ENCODE measurements around the gene GPR45.

Gene GPR45

GRCh38 chr2:105243961-105244360 is 2.4 kb downstream of the GPR45 start:
- TF ChIP-seq CREB1 (IDR thresholded peaks at IDR 0.05; ENCODE audit: low read depth) = no peak
- no peak for TF ChIP-seq USF1 (IDR thresholded peaks at IDR 0.05)
- TF ChIP-seq TAF1 (IDR thresholded peaks at IDR 0.05; ENCODE audit: low read depth) = no peak
- no peak for TF ChIP-seq REST (IDR thresholded peaks at IDR 0.05; ENCODE audit: low read depth)
- TF ChIP-seq EGR1 (IDR thresholded peaks at IDR 0.05) = no peak
- TF ChIP-seq TEAD4 (IDR thresholded peaks at IDR 0.05) = no peak
- no peak for TF ChIP-seq EP300 (IDR thresholded peaks at IDR 0.05; ENCODE audit: borderline replicate concordance)
- TF ChIP-seq MAX (IDR thresholded peaks at IDR 0.05) = no peak
- TF ChIP-seq TCF12 (IDR thresholded peaks at IDR 0.05; ENCODE audit: low read depth) = no peak
- no peak for TF ChIP-seq RAD21 (IDR thresholded peaks at IDR 0.05; ENCODE audit: low read depth)
- no peak for TF ChIP-seq YY1 (IDR thresholded peaks at IDR 0.05; ENCODE audit: low read depth)
- TF ChIP-seq CEBPB (IDR thresholded peaks at IDR 0.05) = no peak
- no peak for TF ChIP-seq NFIC (IDR thresholded peaks at IDR 0.05)
- no peak for TF ChIP-seq ZBTB7A (IDR thresholded peaks at IDR 0.05; ENCODE audit: low read depth)
- TF ChIP-seq FOXM1 (IDR thresholded peaks at IDR 0.05; ENCODE audit: borderline replicate concordance, low read depth) = no peak

GRCh38 chr2:105244451-105244850 is 2.9 kb downstream of the GPR45 start:
- no peak for TF ChIP-seq MAX (IDR thresholded peaks at IDR 0.05)
- no peak for TF ChIP-seq REST (IDR thresholded peaks at IDR 0.05; ENCODE audit: low read depth)
- no peak for TF ChIP-seq USF1 (IDR thresholded peaks at IDR 0.05)
- no peak for TF ChIP-seq EP300 (IDR thresholded peaks at IDR 0.05; ENCODE audit: borderline replicate concordance)
- no peak for TF ChIP-seq RAD21 (IDR thresholded peaks at IDR 0.05; ENCODE audit: low read depth)
- no peak for TF ChIP-seq NFIC (IDR thresholded peaks at IDR 0.05)
- TF ChIP-seq ZBTB7A (IDR thresholded peaks at IDR 0.05; ENCODE audit: low read depth) = no peak
- TF ChIP-seq FOXM1 (IDR thresholded peaks at IDR 0.05; ENCODE audit: borderline replicate concordance, low read depth) = no peak
- no peak for TF ChIP-seq CREB1 (IDR thresholded peaks at IDR 0.05; ENCODE audit: low read depth)
- no peak for TF ChIP-seq TAF1 (IDR thresholded peaks at IDR 0.05; ENCODE audit: low read depth)
- TF ChIP-seq CEBPB (IDR thresholded peaks at IDR 0.05) = no peak
- TF ChIP-seq TEAD4 (IDR thresholded peaks at IDR 0.05) = no peak
- no peak for TF ChIP-seq YY1 (IDR thresholded peaks at IDR 0.05; ENCODE audit: low read depth)
- no peak for TF ChIP-seq TCF12 (IDR thresholded peaks at IDR 0.05; ENCODE audit: low read depth)
- TF ChIP-seq EGR1 (IDR thresholded peaks at IDR 0.05) = no peak

- no peak for TF ChIP-seq RAD21 (IDR thresholded peaks at IDR 0.05; ENCODE audit: low read depth)
- TF ChIP-seq CREB1 (IDR thresholded peaks at IDR 0.05; ENCODE audit: low read depth) = no peak
- TF ChIP-seq MAX (IDR thresholded peaks at IDR 0.05) = no peak
- TF ChIP-seq USF1 (IDR thresholded peaks at IDR 0.05) = no peak
- TF ChIP-seq CEBPB (IDR thresholded peaks at IDR 0.05) = no peak
- TF ChIP-seq FOXM1 (IDR thresholded peaks at IDR 0.05; ENCODE audit: borderline replicate concordance, low read depth) = no peak
- no peak for TF ChIP-seq NFIC (IDR thresholded peaks at IDR 0.05)
- no peak for TF ChIP-seq TEAD4 (IDR thresholded peaks at IDR 0.05)
- no peak for TF ChIP-seq TAF1 (IDR thresholded peaks at IDR 0.05; ENCODE audit: low read depth)
- TF ChIP-seq REST (IDR thresholded peaks at IDR 0.05; ENCODE audit: low read depth) = no peak
- TF ChIP-seq YY1 (IDR thresholded peaks at IDR 0.05; ENCODE audit: low read depth) = no peak
- no peak for TF ChIP-seq ZBTB7A (IDR thresholded peaks at IDR 0.05; ENCODE audit: low read depth)
- TF ChIP-seq EP300 (IDR thresholded peaks at IDR 0.05; ENCODE audit: borderline replicate concordance) = no peak
- no peak for TF ChIP-seq EGR1 (IDR thresholded peaks at IDR 0.05)
- no peak for TF ChIP-seq TCF12 (IDR thresholded peaks at IDR 0.05; ENCODE audit: low read depth)
Measured at GRCh38 chr2:105248316-105249070, 7.0 kb downstream of the GPR45 start.
